Smooth muscle cell (in vitro differentiated cells): Measurements from ENCODE around the gene KLF11. TPM values are rescaled to one million over a fixed set of nuclear protein-coding genes. Genes with fewer than 3 reads are reported as not detected.

Experiments used
- DNase-seq: peaks from one replicate; lab custom pipeline; 2025; ENCODE audit not compliant: unreplicated experiment; lab: John Stamatoyannopoulos, UW
- H2AFZ ChIP-seq: fragments of 200-600 bp; sonication (generic); 2 replicates; pipeline ENCODE4 v1.6.0; 2016; ENCODE audit warnings: antibody characterized with exemption, low read depth, mild to moderate bottlenecking
- H3F3A ChIP-seq: fragments of 200-600 bp; sonication (generic); 2 replicates; pipeline ENCODE4 v1.6.0; 2017; ENCODE audit warnings: antibody characterized with exemption, low read depth
- H3K27ac ChIP-seq: fragments of 200-600 bp; sonication (generic); 2 replicates; pipeline ENCODE4 v1.5.1; 2016; ENCODE audit warnings: low read depth, mild to moderate bottlenecking
- H3K27me3 ChIP-seq: fragments of 200-600 bp; sonication (generic); 2 replicates; pipeline ENCODE4 v1.6.1; 2016; ENCODE audit warnings: low read depth, mild to moderate bottlenecking
- H3K36me3 ChIP-seq: fragments of 200-600 bp; sonication (generic); 2 replicates; pipeline ENCODE4 v1.5.1; 2016; ENCODE audit warnings: low read depth
- H3K4me1 ChIP-seq: fragments of 200-600 bp; sonication (generic); 2 replicates; pipeline ENCODE4 v1.5.1; 2016; ENCODE audit warnings: low read depth
- H3K4me2 ChIP-seq: fragments of 200-600 bp; sonication (generic); 2 replicates; pipeline ENCODE4 v1.6.0; 2016; ENCODE audit warnings: mild to moderate bottlenecking
- H3K4me3 ChIP-seq: fragments of 200-600 bp; sonication (generic); 2 replicates; pipeline ENCODE4 v1.5.1; 2016; ENCODE audit warnings: mild to moderate bottlenecking
- H3K79me2 ChIP-seq: fragments of 200-600 bp; sonication (generic); 2 replicates; pipeline ENCODE4 v1.6.0; 2016; ENCODE audit warnings: low read depth, mild to moderate bottlenecking
- H3K9ac ChIP-seq: fragments of 200-600 bp; sonication (generic); 2 replicates; pipeline ENCODE4 v1.6.0; 2016; ENCODE audit warnings: low read depth
- H3K9me3 ChIP-seq: fragments of 200-600 bp; sonication (generic); replicated peaks from 2 replicates; pipeline ENCODE4 v1.5.1; 2016; ENCODE audit warnings: low read depth
- H4K20me1 ChIP-seq: fragments of 200-600 bp; sonication (generic); 2 replicates; pipeline ENCODE4 v1.6.0; 2016; ENCODE audit warnings: low read depth
- WGBS: methylation state at CpG from one replicate; pipeline ENCODE4 v1.1.7; 2016; ENCODE audit warnings: low lambda C conversion rate; 5-methylcytosine and 5-hydroxymethylcytosine counted together
- polyA plus RNA-seq: library from polyadenylated mRNA; unstranded; fragments of >200 nt; fragmentation: Nextera tagmentation; extraction: Ambion mirVana; gene quantifications from 2 replicates; pipeline ENCODE4 v1.2.1, GENCODE V29; 2016
- total RNA-seq: library from RNA; depleted of rRNA; stranded (reverse); fragments of >200 nt; gene quantifications from 2 replicates; pipeline ENCODE4 v1.2.3, GENCODE V29; 2014
- TF ChIP-seq, protein P1 (sequence below): fragments of 200-600 bp; sonication (generic); IDR thresholded peaks from 2 replicates; pipeline ENCODE4 v1.5.1; 2017; ENCODE audit warnings: borderline replicate concordance, mild to moderate bottlenecking, antibody characterized with exemption; ENCODE audit not compliant: insufficient read depth, poor library complexity, severe bottlenecking

KLF11 gene
- total and polyA plus RNA-seq, 2 experiments from 2014 or later = 9.9 to 12.7 TPM

DNA sequence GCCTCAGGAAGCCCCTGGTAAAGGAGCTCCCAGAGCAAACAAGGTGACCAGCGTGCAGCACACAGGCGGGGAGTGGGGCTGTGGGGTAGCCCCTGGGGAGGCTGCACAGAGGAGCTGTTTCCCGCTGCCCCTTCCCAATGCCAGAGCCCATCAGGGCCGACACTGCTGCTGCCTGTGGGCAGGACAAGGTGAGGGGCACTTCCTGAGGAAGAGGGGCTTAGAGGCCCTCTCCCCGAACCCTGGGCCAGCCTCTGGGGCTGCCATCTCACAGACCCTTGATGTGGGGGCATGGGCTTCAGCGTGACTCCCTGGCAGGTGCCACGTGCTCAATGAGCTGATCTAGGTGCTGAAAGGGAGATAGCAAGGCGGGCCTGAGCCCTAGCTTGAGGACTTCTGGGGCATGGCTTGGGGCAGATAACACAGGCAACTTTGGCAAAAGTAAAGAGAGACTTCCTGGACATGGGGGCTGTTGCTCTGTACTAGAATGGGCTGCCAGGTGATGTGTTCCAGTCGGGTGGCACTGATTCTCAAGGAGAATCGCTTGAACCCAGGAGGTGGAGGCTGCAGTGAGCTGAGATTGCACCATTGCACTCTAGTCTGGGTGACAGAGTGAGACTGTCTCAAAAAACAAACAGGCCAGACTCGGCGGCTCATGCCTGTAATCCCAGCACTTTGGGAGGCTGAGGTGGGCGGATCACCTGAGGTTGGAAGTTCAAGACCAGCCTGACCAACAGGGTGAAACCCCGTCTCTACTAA lies 9.9 kb upstream of the KLF11 start:
- TF ChIP-seq, protein P1, sequence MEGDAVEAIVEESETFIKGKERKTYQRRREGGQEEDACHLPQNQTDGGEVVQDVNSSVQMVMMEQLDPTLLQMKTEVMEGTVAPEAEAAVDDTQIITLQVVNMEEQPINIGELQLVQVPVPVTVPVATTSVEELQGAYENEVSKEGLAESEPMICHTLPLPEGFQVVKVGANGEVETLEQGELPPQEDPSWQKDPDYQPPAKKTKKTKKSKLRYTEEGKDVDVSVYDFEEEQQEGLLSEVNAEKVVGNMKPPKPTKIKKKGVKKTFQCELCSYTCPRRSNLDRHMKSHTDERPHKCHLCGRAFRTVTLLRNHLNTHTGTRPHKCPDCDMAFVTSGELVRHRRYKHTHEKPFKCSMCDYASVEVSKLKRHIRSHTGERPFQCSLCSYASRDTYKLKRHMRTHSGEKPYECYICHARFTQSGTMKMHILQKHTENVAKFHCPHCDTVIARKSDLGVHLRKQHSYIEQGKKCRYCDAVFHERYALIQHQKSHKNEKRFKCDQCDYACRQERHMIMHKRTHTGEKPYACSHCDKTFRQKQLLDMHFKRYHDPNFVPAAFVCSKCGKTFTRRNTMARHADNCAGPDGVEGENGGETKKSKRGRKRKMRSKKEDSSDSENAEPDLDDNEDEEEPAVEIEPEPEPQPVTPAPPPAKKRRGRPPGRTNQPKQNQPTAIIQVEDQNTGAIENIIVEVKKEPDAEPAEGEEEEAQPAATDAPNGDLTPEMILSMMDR = no peak
- Histone ChIP-seq H3K4me1 (peaks cover 11% of the 10 kb centered on the region), H3K4me3 (no peak overlapping the region)

DNA sequence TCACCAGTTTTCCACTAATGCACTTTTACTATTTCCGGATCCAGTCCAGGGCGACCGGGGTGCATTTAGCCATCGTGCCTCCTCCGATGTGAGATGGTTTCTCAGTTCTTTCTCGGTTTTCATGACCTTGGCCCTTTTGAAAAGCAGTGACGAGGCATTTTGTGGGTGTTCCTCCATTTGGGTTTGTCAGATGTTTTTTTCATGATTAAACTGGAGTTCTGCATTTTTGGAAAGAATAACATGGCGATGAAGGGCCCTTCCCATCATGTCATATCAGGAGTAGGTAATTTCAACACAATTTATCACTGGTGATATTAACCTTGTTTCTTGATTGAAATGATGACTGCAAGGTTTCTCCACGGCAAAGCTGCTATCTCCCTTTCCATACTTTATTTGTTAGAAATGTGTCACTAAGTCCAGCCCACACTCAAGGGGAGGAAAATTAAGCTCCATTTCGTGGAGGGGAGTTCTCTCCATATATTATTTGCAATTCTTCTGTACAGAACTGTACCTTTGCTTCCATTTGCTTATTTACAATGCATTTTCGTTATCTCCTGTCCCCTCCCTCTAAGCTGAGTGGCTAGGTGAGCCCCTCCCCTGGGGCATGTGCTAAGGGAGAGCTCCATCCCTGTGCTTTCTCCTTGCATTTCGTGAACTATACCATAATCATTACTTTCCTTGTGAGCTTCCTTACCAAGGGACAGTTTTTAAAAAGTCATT lies 8.9 kb upstream of the KLF11 start:
- Histone ChIP-seq H3K9me3 (no peaks in the 10 kb centered on the region), H3K4me3 (no peak overlapping the region), H3K4me1 (peaks cover under 1% of the 10 kb centered on the region), H3K4me2 (no peak overlapping the region), H2AFZ (no peak overlapping the region), H3K79me2 (no peaks in the 10 kb centered on the region), H3F3A (no peaks in the 10 kb centered on the region), H3K36me3 (no peaks in the 10 kb centered on the region), H3K27ac (no peak overlapping the region), H3K9ac (no peak overlapping the region), H4K20me1 (no peaks in the 10 kb centered on the region), H3K27me3 (no peaks in the 10 kb centered on the region)
- WGBS = 93% methylated on average over 12 of the region's 12 CpGs
- TF ChIP-seq, protein P1 = no peak
- no peak for DNase-seq

More for the DNA sequence above, 9.9 kb upstream of the KLF11 start:
- Histone ChIP-seq H3K4me2 (no peak overlapping the region), H3K79me2 (no peaks in the 10 kb centered on the region), H3K9ac (no peak overlapping the region), H3K27me3 (no peaks in the 10 kb centered on the region), H4K20me1 (no peaks in the 10 kb centered on the region), H2AFZ (no peak overlapping the region), H3F3A (no peaks in the 10 kb centered on the region), H3K36me3 (no peaks in the 10 kb centered on the region), H3K27ac (no peak overlapping the region), H3K9me3 (no peaks in the 10 kb centered on the region)
- DNase-seq = no peak
- 92% methylated on average over 14 of the region's 14 CpGs for WGBS

DNA sequence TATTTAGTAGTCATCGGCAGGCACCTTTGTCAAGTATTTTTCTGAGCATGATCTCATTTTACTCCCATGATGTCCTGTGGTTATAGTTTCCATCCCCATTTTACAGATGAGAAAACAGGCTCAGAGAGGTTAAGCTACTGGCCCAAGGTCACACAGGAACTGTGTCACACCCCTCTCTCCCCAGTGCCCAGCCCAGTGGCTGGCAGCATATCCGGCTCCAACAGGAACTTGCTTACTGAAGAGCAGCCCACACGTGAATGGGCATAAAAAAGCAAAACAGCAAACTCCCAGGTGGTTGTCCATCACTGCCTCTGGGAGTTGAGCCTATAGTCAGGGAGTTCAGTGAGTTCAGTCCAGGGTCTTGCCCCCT lies 8.3 kb upstream of the KLF11 start:
- Histone ChIP-seq H3K4me2 (no peak overlapping the region), H3K4me3 (no peak overlapping the region), H4K20me1 (no peaks in the 10 kb centered on the region), H3F3A (no peaks in the 10 kb centered on the region), H3K9ac (no peak overlapping the region), H3K27ac (no peak overlapping the region), H3K27me3 (no peaks in the 10 kb centered on the region), H3K9me3 (no peaks in the 10 kb centered on the region), H2AFZ (no peak overlapping the region), H3K79me2 (no peaks in the 10 kb centered on the region), H3K36me3 (no peaks in the 10 kb centered on the region), H3K4me1 (no peaks in the 10 kb centered on the region)
- WGBS = 85% methylated on average over 3 of the region's 3 CpGs
- TF ChIP-seq, protein P1 = no peak
- DNase-seq = no peak

DNA sequence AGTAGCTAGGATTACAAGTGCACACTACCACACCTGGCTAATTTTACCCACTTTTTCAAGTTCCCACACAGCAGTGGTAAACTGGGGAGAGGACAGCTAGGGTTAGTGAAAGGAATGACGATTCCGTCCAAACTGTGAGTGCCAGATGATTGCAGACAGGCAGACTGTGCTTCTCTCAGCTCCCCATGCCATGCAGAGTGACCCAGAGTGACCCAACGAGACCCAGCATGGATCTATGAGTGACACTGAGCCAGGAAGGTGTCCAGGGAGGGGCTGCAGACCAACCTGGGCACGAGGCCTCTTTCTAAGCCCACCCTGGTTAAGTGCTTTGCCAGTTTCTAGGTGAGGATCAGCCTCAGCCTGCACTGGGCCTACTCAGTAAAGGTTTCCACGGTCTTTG lies 7.7 kb upstream of the KLF11 start:
- Histone ChIP-seq H3K79me2 (no peaks in the 10 kb centered on the region), H3K4me2 (no peak overlapping the region), H3K4me3 (no peak overlapping the region), H3K9me3 (no peaks in the 10 kb centered on the region), H2AFZ (no peak overlapping the region), H4K20me1 (no peaks in the 10 kb centered on the region), H3F3A (no peaks in the 10 kb centered on the region), H3K27me3 (no peaks in the 10 kb centered on the region), H3K9ac (no peak overlapping the region), H3K27ac (no peak overlapping the region), H3K36me3 (no peaks in the 10 kb centered on the region), H3K4me1 (no peaks in the 10 kb centered on the region)
- TF ChIP-seq, protein P1 = no peak
- DNase-seq = no peak
- WGBS = 87% methylated on average over 5 of the region's 5 CpGs
